Mesothelial cell of epicardium (in vitro differentiated cells): ENCODE results near the gene NBEAL1. TPM values are rescaled to one million over a fixed set of nuclear protein-coding genes. Genes with fewer than 3 reads are reported as not detected.

ENCODE experiments used
- total RNA-seq: library from RNA; stranded (reverse); gene quantifications from 3 replicates; pipeline ENCODE4 v1.2.1, GENCODE V29; 2021

NBEAL1 gene
- total RNA-seq, 1 donor from 2014 or later = 36.6 TPM

Other genes with a start within 250 kb of the NBEAL1 start
- 9.9 to 13.4 TPM (median 11.8 TPM) in 3 replicates for gene ICA1L, start 143.1 kb upstream of the NBEAL1 start, total RNA-seq
- gene WDR12, start 103.2 kb upstream of the NBEAL1 start, total RNA-seq = 54.4 to 58.9 TPM (median 58.6 TPM) in 3 replicates
- 13.7 to 17.0 TPM (median 16.8 TPM) in 3 replicates for gene CARF, start 102.6 kb upstream of the NBEAL1 start, total RNA-seq
- 20.0 to 21.1 TPM (median 20.6 TPM) in 3 replicates for gene CYP20A1, start 224.1 kb downstream of the NBEAL1 start, total RNA-seq